Measurements from ENCODE around the gene THOP1.
"Not testable (repeated sequence)": the region's sequence is repeated elsewhere in the genome, so short reads cannot be mapped to it uniquely, and the experiment has no call there.

The THOP1 gene

DNA sequence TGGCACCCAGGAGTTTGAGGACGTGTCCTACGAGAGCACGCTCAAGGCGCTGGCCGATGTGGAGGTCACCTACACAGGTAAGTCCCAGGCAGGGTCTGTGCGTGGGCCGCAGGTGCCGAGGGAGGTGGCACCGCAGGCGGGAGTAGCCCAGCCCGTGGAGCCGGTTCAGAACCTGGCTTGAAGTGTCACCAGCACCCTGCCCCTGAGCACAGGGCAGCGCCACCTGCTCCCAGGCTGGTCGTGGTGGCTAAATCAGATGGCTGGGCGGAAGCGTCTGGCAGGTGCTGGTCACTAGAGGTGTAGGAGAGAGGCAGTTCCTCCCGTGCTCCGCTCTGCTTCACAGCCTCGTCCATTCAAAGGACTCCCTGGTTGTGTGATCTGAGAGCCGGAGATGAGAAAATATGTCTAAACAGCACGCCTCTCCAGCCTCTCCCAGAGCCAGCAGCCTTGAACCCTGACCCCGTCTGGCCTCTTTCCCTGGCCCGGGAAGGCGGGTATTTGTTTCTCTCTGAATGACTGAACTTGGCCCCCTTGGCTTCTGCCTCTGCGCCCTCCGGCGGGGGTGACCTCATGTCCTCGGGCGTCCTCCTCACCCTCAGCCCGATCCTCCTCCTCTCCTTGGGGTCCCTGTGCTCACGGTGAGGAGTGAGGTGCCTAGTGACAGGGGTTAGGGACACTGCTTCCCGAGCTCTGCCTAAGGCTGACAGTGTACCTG, 5.4 kb downstream of the THOP1 start:
- no peaks in the 10 kb centered on the region for H3K4me1 ChIP-seq (ENCODE audit: insufficient read depth, low read length)

GRCh38 chr19:2791440-2791839, 6.1 kb downstream of the THOP1 start:
- Histone ChIP-seq H3K27me3 (ENCODE audit: insufficient read depth, low read length) (no peaks in the 10 kb centered on the region), H3K4me3 (ENCODE audit: low read length) (no peak overlapping the region), H3K27ac (ENCODE audit: low read length) (no peak overlapping the region), H3K36me3 (ENCODE audit: insufficient read depth, low read depth, low read length) (peaks cover 74% of the 10 kb centered on the region), H3K4me1 (ENCODE audit: insufficient read depth, low read length) (no peaks in the 10 kb centered on the region), H3K9me3 (ENCODE audit: insufficient read depth, low read depth, low read length) (no peaks in the 10 kb centered on the region), H3K9ac (ENCODE audit: low read depth, low read length) (no peak overlapping the region)

More for the DNA sequence above, 5.4 kb downstream of the THOP1 start:
- Histone ChIP-seq H3K27ac (ENCODE audit: low read length) (no peak overlapping the region), H3K27me3 (ENCODE audit: insufficient read depth, low read length) (no peaks in the 10 kb centered on the region), H3K36me3 (ENCODE audit: insufficient read depth, low read depth, low read length) (peaks cover 67% of the 10 kb centered on the region), H3K9ac (ENCODE audit: low read depth, low read length) (no peak overlapping the region), H3K9me3 (ENCODE audit: insufficient read depth, low read depth, low read length) (no peaks in the 10 kb centered on the region), H3K4me3 (ENCODE audit: low read length) (no peak overlapping the region)

DNA sequence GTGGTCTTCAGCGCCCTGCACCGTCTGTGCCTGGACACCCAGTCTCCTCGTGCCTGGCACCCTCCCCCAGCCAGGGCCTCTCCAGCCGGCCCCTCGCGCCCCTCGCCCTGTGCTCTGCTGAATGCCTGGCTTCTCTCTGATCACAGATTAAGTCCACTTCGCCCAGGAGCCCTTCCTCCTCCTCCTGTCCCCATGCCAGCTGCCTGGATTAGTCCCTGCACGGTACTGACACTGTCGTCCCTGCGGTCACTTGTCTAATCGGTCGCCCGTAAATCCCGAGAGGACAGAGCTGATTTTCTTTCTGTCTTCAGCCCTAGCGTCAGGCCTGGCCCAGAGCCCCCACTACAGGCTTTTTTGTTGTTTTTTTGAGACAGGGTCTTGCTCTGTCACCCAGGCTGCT, 6.6 kb downstream of the THOP1 start:
- no peaks in the 10 kb centered on the region for H3K9me3 ChIP-seq (ENCODE audit: insufficient read depth, low read depth, low read length)
- no peaks in the 10 kb centered on the region for H3K4me1 ChIP-seq (ENCODE audit: insufficient read depth, low read length)
- no peak overlapping the region for H3K4me3 ChIP-seq (ENCODE audit: low read length)
- no peaks in the 10 kb centered on the region for H3K27me3 ChIP-seq (ENCODE audit: insufficient read depth, low read length)
- peaks cover 79% of the 10 kb centered on the region for H3K36me3 ChIP-seq (ENCODE audit: insufficient read depth, low read depth, low read length)
- H3K27ac ChIP-seq (ENCODE audit: low read length), result no peak overlapping the region
- H3K9ac ChIP-seq (ENCODE audit: low read depth, low read length), result no peak overlapping the region

DNA sequence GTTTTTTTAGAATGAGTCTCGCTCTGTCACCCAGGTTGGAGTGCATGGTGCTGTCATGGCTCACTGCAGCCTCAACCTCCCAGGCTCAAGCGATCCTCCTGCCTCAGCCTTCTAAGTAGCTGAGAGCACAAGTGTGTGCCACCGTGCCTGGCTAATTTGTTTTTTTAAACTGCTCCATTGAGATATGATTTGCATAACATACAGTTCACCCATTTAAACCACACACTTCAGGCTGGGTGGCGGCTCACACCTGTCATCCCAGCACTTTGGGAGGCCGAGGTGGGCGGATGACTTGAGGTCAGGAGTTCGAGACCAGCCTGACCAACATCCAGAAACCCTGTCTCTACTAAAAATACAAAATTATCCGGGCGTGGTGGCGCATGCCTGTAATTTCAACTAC, 7.4 kb downstream of the THOP1 start:
- H3K9me3 ChIP-seq (ENCODE audit: insufficient read depth, low read depth, low read length); H3K4me1 ChIP-seq (ENCODE audit: insufficient read depth, low read length): not testable (repeated sequence)

GRCh38 chr19:2793126-2793525, 7.8 kb downstream of the THOP1 start:
- Histone ChIP-seq H3K9ac (ENCODE audit: low read depth, low read length) (no peak overlapping the region), H3K27ac (ENCODE audit: low read length) (no peak overlapping the region), H3K36me3 (ENCODE audit: insufficient read depth, low read depth, low read length) (peaks cover 79% of the 10 kb centered on the region), H3K9me3 (ENCODE audit: insufficient read depth, low read depth, low read length) (no peaks in the 10 kb centered on the region), H3K4me3 (ENCODE audit: low read length) (no peak overlapping the region), H3K27me3 (ENCODE audit: insufficient read depth, low read length) (no peaks in the 10 kb centered on the region), H3K4me1 (ENCODE audit: insufficient read depth, low read length) (no peaks in the 10 kb centered on the region)

More for the DNA sequence above, 7.4 kb downstream of the THOP1 start:
- H3K4me3 ChIP-seq (ENCODE audit: low read length); H3K9ac ChIP-seq (ENCODE audit: low read depth, low read length); H3K27ac ChIP-seq (ENCODE audit: low read length); H3K27me3 ChIP-seq (ENCODE audit: insufficient read depth, low read length): not testable (repeated sequence)
- peaks cover 79% of the 10 kb centered on the region for H3K36me3 ChIP-seq (ENCODE audit: insufficient read depth, low read depth, low read length)

- no peaks in the 10 kb centered on the region for H3K9me3 ChIP-seq (ENCODE audit: insufficient read depth, low read depth, low read length)
- peaks cover 81% of the 10 kb centered on the region for H3K36me3 ChIP-seq (ENCODE audit: insufficient read depth, low read depth, low read length)
- no peaks in the 10 kb centered on the region for H3K4me1 ChIP-seq (ENCODE audit: insufficient read depth, low read length)
- no peak overlapping the region for H3K4me3 ChIP-seq (ENCODE audit: low read length)
- no peaks in the 10 kb centered on the region for H3K27me3 ChIP-seq (ENCODE audit: insufficient read depth, low read length)
- H3K9ac ChIP-seq (ENCODE audit: low read depth, low read length), result no peak overlapping the region
- no peak overlapping the region for H3K27ac ChIP-seq (ENCODE audit: low read length)
Measured at GRCh38 chr19:2793577-2793976, 8.3 kb downstream of the THOP1 start.

DNA sequence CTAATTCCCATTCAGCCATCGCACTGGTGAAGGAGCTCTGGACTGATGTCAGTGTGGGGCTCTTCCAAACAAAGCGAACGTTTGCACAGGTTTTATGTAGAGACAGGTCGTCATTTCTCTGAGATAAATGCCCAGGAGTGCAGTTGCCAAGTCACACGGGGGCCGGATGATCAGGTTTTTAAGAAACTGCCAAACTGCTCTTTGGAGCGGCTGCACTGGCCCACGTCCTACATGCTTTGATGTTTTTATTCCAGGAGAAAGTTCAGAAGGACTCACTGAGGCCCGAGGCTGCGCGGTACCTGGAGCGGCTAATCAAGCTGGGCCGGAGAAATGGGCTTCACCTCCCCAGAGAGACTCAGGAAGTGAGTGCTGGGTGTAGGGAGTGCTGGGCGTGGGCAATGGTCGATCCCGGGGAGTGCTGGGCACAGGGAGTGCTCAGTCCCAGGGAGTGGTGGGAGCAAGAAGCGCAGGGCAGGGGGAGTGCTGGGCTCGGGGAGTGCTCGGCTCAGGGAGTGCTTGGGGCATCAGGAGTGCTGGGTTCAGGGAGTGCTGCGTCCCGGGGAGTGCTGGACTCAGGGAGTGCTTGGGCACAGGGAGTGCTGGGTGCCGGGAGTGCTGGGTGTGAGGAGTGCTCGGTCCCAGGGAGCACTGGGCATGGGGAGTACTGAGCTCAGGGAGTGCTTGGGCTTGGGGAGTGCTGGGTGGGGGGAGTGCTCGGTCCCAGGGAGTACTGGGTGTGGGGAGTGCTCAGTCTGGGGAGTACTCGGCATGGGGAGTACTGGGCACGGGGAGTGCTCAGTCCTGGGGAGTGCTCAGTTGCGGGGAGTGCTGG, 10.7 kb downstream of the THOP1 start:
- H3K36me3 ChIP-seq (ENCODE audit: insufficient read depth, low read depth, low read length), result peaks cover 93% of the 10 kb centered on the region

DNA sequence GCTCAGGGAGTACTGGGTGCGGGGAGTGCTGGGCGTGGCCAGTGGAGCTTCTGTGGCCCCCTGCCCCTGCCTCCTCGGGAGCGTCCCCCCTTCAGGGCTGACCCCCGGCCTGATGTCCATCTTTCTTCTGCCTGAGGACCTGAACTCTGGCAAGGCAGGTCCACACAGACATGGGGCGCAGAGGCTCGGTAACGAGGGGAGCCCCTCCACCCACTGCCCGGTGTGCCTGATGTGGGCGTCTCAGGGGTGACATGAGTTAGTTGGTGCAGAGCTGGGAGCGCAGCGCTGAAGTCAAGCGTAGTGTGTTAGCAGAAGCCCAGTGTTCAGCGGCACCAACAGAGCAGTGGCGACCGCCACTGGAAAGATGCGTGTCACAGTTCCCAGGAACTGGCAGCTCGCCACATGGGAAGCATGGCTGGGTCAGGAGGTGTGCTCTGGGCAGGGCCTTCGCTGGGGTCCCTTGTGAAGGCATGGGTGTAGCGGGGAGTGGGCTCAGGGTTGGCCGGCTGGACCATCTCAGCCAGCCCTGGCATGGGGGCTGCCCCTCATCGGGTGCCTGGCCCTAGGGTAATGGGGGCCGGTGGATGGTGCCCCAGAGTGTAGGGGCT, 11.5 kb downstream of the THOP1 start:
- Histone ChIP-seq H3K9me3 (ENCODE audit: insufficient read depth, low read depth, low read length) (no peaks in the 10 kb centered on the region), H3K4me1 (ENCODE audit: insufficient read depth, low read length) (no peaks in the 10 kb centered on the region), H3K27ac (ENCODE audit: low read length) (no peak overlapping the region), H3K36me3 (ENCODE audit: insufficient read depth, low read depth, low read length) (peaks cover 93% of the 10 kb centered on the region), H3K27me3 (ENCODE audit: insufficient read depth, low read length) (no peaks in the 10 kb centered on the region), H3K4me3 (ENCODE audit: low read length) (no peak overlapping the region), H3K9ac (ENCODE audit: low read depth, low read length) (no peak overlapping the region)

More for the DNA sequence above, 10.7 kb downstream of the THOP1 start:
- no peaks in the 10 kb centered on the region for H3K27me3 ChIP-seq (ENCODE audit: insufficient read depth, low read length)
- H3K9me3 ChIP-seq (ENCODE audit: insufficient read depth, low read depth, low read length), result no peaks in the 10 kb centered on the region
- H3K27ac ChIP-seq (ENCODE audit: low read length), result no peak overlapping the region
- no peak overlapping the region for H3K9ac ChIP-seq (ENCODE audit: low read depth, low read length)
- H3K4me1 ChIP-seq (ENCODE audit: insufficient read depth, low read length), result no peaks in the 10 kb centered on the region
- H3K4me3 ChIP-seq (ENCODE audit: low read length), result no peak overlapping the region

DNA sequence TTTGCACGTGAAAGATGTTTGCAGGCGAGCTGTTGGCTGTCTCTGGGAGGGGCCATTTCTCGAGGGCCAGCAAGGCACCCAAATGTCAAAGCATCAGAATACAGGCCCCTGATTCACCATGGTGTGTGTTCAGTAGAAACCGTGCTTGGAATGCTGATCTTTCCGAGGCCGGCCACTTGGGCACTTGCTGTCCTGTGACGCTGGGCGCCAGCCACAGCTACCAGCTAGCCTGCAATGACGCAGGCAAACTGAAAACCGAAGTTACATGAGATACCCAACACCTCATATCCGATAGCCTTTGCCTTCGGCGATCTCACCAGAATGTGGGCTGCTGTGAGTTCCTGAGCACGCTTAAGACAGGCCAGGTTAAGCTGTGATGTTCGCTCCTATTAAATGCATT, 12.0 kb downstream of the THOP1 start:
- no peaks in the 10 kb centered on the region for H3K4me1 ChIP-seq (ENCODE audit: insufficient read depth, low read length)
- H3K9me3 ChIP-seq (ENCODE audit: insufficient read depth, low read depth, low read length), result no peaks in the 10 kb centered on the region
- no peaks in the 10 kb centered on the region for H3K27me3 ChIP-seq (ENCODE audit: insufficient read depth, low read length)
- H3K36me3 ChIP-seq (ENCODE audit: insufficient read depth, low read depth, low read length), result peaks cover 92% of the 10 kb centered on the region
- H3K9ac ChIP-seq (ENCODE audit: low read depth, low read length), result no peak overlapping the region
- H3K4me3 ChIP-seq (ENCODE audit: low read length), result no peak overlapping the region
- no peak overlapping the region for H3K27ac ChIP-seq (ENCODE audit: low read length)

DNA sequence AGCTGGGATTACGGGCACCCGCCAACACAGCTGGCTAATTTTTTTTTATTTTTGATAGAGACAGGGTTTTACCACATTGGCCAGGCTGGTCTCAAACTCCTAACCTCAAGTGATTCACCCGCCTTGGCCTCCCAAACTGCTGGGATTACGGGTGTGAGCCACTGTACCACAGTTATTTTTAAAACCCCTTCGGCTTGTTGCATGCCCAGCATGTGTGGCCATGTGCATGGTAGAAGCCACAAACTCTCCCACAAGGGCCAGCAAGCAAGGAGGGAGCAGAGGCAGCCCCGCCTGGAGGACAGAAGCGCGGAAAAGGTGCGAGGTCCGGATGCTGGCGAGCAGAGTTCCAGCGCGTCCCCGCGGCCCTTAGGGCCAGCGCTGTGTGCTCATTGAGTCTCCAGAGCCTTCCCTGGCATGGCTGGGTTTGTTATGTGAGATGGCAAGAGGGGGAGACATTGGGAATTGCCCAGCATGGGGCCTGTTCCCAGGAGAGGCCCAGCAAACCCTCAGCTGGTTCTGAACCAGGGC, 12.9 kb downstream of the THOP1 start:
- no peaks in the 10 kb centered on the region for H3K4me1 ChIP-seq (ENCODE audit: insufficient read depth, low read length)
- no peaks in the 10 kb centered on the region for H3K27me3 ChIP-seq (ENCODE audit: insufficient read depth, low read length)
- no peak overlapping the region for H3K4me3 ChIP-seq (ENCODE audit: low read length)
- H3K9me3 ChIP-seq (ENCODE audit: insufficient read depth, low read depth, low read length), result no peaks in the 10 kb centered on the region
- peaks cover 93% of the 10 kb centered on the region for H3K36me3 ChIP-seq (ENCODE audit: insufficient read depth, low read depth, low read length)
- H3K9ac ChIP-seq (ENCODE audit: low read depth, low read length), result no peak overlapping the region
- no peak overlapping the region for H3K27ac ChIP-seq (ENCODE audit: low read length)

- H3K4me1 ChIP-seq (ENCODE audit: insufficient read depth, low read length), result no peaks in the 10 kb centered on the region
- no peaks in the 10 kb centered on the region for H3K9me3 ChIP-seq (ENCODE audit: insufficient read depth, low read depth, low read length)
- no peak overlapping the region for H3K9ac ChIP-seq (ENCODE audit: low read depth, low read length)
- H3K27ac ChIP-seq (ENCODE audit: low read length), result no peak overlapping the region
- no peak overlapping the region for H3K4me3 ChIP-seq (ENCODE audit: low read length)
- no peaks in the 10 kb centered on the region for H3K27me3 ChIP-seq (ENCODE audit: insufficient read depth, low read length)
- H3K36me3 ChIP-seq (ENCODE audit: insufficient read depth, low read depth, low read length), result peaks cover 92% of the 10 kb centered on the region
Measured at GRCh38 chr19:2798733-2799132, 13.4 kb downstream of the THOP1 start.
